Cardiac muscle cell (in vitro differentiated cells and primary cell): Measurements from ENCODE around the gene PLA2G4D. TPM values are rescaled to one million over a fixed set of nuclear protein-coding genes. Genes with fewer than 3 reads are reported as not detected.

Source experiments
- DNase-seq, 2 donors: peaks; one replicate each; pipeline versions ENCODE4 v3.0.0 to v3.0.0-alpha.2; 2010 to 2017; ENCODE audit warnings: low read depth in 1 of 2, low spot score in 1 of 2
- H3K27ac ChIP-seq: fragments of 200-600 bp; sonication (generic); 2 replicates; pipeline ENCODE4 v1.5.1; 2016
- H3K27me3 ChIP-seq: fragments of 200-600 bp; sonication (generic); 2 replicates; pipeline ENCODE4 v1.6.0; 2016; ENCODE audit warnings: control low read depth
- H3K36me3 ChIP-seq: fragments of 200-600 bp; sonication (generic); 2 replicates; pipeline ENCODE4 v1.5.1; 2016; ENCODE audit warnings: control low read depth
- H3K4me1 ChIP-seq: fragments of 200-600 bp; sonication (generic); 2 replicates; pipeline ENCODE4 v1.8.1; 2017; ENCODE audit warnings: low read depth, mild to moderate bottlenecking, mixed run types
- H3K4me3 ChIP-seq: fragments of 200-600 bp; sonication (generic); 2 replicates; pipeline ENCODE4 v1.5.1; 2016; ENCODE audit warnings: mild to moderate bottlenecking
- H3K9me3 ChIP-seq: fragments of 200-600 bp; sonication (generic); 2 replicates; pipeline ENCODE4 v1.5.1; 2017; ENCODE audit warnings: low read depth, mild to moderate bottlenecking, control low read depth
- polyA plus RNA-seq: library from polyadenylated mRNA; unstranded; fragments of >200 nt; fragmentation: Nextera tagmentation; extraction: Ambion mirVana; gene quantifications from 2 replicates; pipeline ENCODE4 v1.2.1, GENCODE V29; 2016
- total RNA-seq: library from RNA; depleted of rRNA; stranded (reverse); fragments of >200 nt; gene quantifications from 2 replicates; pipeline ENCODE4 v1.2.3, GENCODE V29; 2016
- TF ChIP-seq, protein P1 (sequence below): IDR thresholded peaks from 2 replicates; pipeline ENCODE4 v1.5.1; 2012; ENCODE audit warnings: low read depth, mild to moderate bottlenecking, low read length

PLA2G4D gene
- total and polyA plus RNA-seq, 2 experiments from 2014 or later: 0.03 to 0.16 TPM

GRCh38 chr15:42020713-42021273, 73.6 kb downstream of the PLA2G4D start, which contains the start of gene PLA2G4E:
PLA2G4E (minus strand) TSS chr15:42021042; CDS start chr15:42021030, 12 bp downstream.
- Histone ChIP-seq H3K9me3 (no peaks in the 10 kb centered on the region), H3K4me3 (no peak within 1 kb of the TSS), H3K4me1 (peaks cover 7% of the 10 kb centered on the region), H3K36me3 (no peaks in the 10 kb centered on the region), H3K27me3 (no peaks in the 10 kb centered on the region), H3K27ac (no peak within 1 kb of the TSS)
- TF ChIP-seq, protein P1, sequence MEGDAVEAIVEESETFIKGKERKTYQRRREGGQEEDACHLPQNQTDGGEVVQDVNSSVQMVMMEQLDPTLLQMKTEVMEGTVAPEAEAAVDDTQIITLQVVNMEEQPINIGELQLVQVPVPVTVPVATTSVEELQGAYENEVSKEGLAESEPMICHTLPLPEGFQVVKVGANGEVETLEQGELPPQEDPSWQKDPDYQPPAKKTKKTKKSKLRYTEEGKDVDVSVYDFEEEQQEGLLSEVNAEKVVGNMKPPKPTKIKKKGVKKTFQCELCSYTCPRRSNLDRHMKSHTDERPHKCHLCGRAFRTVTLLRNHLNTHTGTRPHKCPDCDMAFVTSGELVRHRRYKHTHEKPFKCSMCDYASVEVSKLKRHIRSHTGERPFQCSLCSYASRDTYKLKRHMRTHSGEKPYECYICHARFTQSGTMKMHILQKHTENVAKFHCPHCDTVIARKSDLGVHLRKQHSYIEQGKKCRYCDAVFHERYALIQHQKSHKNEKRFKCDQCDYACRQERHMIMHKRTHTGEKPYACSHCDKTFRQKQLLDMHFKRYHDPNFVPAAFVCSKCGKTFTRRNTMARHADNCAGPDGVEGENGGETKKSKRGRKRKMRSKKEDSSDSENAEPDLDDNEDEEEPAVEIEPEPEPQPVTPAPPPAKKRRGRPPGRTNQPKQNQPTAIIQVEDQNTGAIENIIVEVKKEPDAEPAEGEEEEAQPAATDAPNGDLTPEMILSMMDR: no peak
- DNase-seq: no peak

DNA sequence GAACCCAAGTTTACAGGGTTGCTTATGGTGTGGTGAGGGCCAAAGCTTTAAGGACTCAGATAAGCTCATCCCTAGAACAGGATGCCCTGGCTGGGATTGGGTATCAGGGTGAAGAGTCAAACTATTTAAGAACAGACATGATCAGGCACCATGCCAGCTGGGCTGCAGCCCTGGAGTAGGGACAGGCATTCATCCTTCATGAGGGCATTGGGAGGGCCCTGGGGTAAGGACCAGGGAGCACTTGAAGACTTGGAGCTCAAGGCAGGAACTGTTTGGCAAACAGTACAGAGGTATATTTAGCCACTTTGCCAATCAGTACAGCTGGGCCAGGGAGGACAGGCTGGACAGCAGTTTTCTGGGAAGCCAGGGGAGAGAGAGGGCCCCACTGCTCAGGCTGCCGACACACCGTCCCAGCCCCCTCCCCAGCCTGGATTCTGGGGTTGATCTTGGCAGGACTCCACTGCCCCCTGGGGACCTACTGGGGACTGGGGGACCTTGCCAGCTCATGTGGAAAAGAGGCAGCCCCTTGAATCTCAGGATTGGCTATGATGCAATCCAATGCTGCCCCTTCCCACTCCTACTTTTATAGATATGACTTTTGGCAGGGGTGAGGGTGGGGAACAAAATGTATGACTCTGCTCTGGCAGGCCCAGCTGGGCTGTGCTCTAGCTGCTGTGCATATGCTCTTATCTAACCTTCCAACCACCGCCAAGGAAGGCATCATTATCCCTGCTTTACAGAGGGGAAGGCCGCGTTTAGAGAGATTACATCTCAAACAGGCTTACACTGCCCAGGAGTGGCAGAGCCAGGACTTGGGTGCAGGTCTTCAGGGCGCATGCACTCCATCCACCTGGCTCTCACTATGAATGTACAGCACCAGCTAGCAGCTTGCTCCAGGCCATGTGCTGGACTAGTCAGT, 75.8 kb downstream of the PLA2G4D start:
- no peak overlapping the region for H3K27ac ChIP-seq
- TF ChIP-seq, protein P1: no peak
- H3K27me3 ChIP-seq: no peaks in the 10 kb centered on the region
- no peaks in the 10 kb centered on the region for H3K9me3 ChIP-seq
- peak; percentile 19 to 29 for DNase-seq
- peaks cover 7% of the 10 kb centered on the region for H3K4me1 ChIP-seq
- no peak overlapping the region for H3K4me3 ChIP-seq
- H3K36me3 ChIP-seq: no peaks in the 10 kb centered on the region

Other genes with a start within 250 kb of the PLA2G4D start
- gene SPTBN5, start 200.5 kb downstream of the PLA2G4D start, total RNA-seq: 2.1 and 3.0 TPM in 2 replicates
- gene SPTBN5, start 200.5 kb downstream of the PLA2G4D start, polyA plus RNA-seq: 0.62 and 0.70 TPM in 2 replicates
- gene EHD4, start 122.0 kb downstream of the PLA2G4D start, total RNA-seq: 42.8 and 56.4 TPM in 2 replicates
- 47.4 and 70.5 TPM in 2 replicates for gene EHD4, start 122.0 kb downstream of the PLA2G4D start, polyA plus RNA-seq
- 0.06 TPM in 1 of 2 replicates, not detected in the other for gene PLA2G4E, start 73.5 kb downstream of the PLA2G4D start, total RNA-seq
- not detected in 2 replicates for gene PLA2G4E, start 73.5 kb downstream of the PLA2G4D start, polyA plus RNA-seq
- gene PLA2G4F, start 62.1 kb upstream of the PLA2G4D start, total RNA-seq: 0.78 and 2.9 TPM in 2 replicates
- 0.50 and 1.2 TPM in 2 replicates for gene PLA2G4F, start 62.1 kb upstream of the PLA2G4D start, polyA plus RNA-seq
- 41.9 and 56.4 TPM in 2 replicates for gene VPS39, start 113.7 kb upstream of the PLA2G4D start, total RNA-seq
- 35.7 and 45.7 TPM in 2 replicates for gene VPS39, start 113.7 kb upstream of the PLA2G4D start, polyA plus RNA-seq
- gene GANC, start 178.6 kb upstream of the PLA2G4D start, total RNA-seq: 17.6 and 22.2 TPM in 2 replicates
- 21.0 and 24.2 TPM in 2 replicates for gene GANC, start 178.6 kb upstream of the PLA2G4D start, polyA plus RNA-seq
- 39.8 and 43.5 TPM in 2 replicates for gene TMEM87A, start 178.9 kb upstream of the PLA2G4D start, total RNA-seq
- gene TMEM87A, start 178.9 kb upstream of the PLA2G4D start, polyA plus RNA-seq: 59.2 and 85.5 TPM in 2 replicates